GM19240 (cell line): Measurements from ENCODE around the gene CDK5RAP1.
"Not testable (repeated sequence)": the region's sequence is repeated elsewhere in the genome, so short reads cannot be mapped to it uniquely, and the experiment has no call there.

Experiments
- DNase-seq: peaks from one replicate; pipeline ENCODE4 v3.0.0; 2011; ENCODE audit warnings: low spot score; ENCODE audit not compliant: insufficient read length

CDK5RAP1 gene

DNA sequence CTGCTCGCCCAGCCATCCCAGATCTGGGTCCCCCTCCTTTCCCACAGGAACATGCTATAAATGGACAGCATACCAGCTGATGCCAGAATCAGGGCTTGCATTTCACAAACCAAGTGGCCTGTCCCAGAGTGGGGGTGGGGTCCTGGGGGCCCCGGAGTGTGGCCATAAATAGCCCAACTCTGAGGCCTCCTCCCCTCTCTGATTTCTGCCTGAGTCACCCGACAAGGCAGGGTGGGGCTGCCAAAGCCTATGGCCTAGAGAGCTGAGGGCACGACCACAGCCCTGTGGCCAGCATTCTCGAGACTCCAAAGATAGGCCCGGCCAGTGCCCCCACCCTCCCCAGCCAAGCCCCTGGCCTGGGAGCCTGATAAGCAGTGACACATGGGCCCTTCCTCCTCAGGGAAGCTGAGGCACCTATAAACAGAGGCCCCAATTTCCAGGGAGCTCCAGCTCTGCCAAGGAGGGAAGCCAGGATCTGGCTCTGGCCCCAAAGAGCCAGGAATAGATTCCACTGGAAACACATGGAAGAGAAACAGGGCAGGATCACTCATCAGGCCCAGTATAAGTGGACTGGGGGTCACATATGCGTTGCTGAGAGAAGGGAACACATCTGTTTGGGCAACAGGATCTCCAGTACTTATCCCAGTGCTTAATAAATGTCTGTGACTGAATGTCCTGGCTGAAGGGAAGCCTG lies 22.0 kb upstream of the CDK5RAP1 start:
- DNase-seq: no peak

DNA sequence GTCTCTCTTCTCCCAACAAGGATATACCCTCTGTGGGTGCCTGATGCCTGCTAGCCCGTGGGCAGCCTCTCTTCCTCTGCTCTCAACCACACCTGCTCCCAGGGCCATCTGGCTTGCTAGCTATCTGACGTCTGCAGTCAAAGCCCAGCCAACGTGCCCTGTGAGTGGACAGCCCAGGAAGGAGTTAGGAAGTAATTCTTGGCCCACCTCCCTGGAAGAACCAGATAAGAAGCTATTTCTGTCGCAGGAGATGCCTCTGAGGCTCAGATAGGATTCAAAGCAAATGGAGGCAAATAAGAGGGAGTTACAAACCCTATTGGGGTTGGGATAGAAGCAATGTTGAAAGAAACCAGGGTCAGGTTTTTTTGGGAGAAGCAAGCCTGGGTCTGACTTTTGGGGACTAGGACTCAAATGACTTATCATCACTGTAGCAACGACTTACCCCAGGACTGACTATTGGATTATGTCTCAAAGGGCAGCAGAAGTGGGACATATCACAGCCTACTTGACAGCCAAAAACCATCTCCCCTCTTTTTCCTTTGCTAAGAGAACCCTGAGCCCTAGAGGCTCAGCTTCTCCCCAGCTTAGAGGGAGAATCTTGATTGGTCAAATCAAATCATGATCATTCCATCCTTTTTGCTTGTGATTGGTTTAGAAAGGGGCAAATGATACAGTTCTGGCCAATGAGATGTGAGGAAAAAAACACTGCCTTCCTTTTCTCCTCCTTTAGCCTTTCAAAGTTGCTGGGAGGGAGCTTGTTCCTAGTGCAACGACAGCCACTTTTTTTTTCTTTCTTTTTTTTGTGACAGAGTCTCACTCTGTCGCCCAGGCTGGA lies 18.0 kb upstream of the CDK5RAP1 start:
- no peak for DNase-seq

DNA sequence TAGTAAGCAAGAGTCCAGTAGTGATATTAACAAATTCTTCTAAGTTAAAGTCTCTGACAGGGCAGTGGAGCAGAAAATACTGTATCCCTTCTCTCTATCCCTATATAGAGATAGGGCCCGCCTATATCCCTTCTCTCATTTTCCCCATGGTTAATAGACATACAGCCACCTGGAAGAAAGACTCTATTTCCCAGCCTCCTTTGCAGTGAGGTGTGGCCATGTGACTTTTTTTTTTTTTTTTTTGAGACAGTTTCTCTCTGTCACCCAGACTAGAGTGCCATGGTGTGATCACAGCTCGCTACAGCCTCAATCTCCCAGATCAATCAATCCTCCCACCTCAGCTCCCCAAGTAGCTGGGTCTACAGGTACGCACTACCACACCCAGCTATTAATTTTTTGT lies 16.7 kb upstream of the CDK5RAP1 start:
- no peak for DNase-seq

DNA sequence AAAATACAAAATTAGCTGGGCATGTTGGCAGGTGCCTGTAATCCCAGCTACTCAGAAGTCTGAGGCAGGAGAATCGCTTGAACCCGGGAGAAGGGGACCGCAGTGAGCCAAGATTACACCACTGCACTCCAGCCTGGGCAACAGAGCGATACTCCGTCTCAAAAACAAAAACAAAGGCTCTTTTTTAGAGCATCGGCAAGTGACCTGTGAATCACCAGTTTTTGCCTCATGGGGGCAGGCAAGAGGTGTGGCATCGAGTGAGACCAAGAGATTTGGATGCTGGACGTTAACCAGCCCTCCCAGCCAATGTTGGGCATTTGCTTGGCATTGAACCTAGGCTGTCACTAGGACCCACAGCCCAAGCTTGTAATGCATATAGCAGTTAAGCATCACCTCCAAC lies 14.6 kb upstream of the CDK5RAP1 start:
- DNase-seq: no peak

DNA sequence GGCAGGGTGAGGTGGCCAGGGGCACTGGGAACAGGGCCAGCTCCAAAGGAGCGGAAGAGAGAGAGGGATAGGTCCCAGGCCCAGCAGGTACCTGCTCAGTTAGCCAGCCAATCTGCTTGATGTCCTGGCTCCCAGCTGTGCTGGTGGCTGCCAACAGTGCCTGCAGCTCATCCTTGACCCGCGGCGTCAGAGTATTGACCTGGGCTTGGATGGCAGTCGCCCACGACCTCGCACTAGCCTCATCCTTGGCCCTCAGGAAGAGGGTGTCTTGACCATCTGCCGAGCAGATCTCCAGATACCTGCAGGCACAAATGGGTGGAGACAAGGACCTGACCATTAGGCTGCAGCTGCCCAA lies 11.1 kb upstream of the CDK5RAP1 start:
- DNase-seq: no peak

DNA sequence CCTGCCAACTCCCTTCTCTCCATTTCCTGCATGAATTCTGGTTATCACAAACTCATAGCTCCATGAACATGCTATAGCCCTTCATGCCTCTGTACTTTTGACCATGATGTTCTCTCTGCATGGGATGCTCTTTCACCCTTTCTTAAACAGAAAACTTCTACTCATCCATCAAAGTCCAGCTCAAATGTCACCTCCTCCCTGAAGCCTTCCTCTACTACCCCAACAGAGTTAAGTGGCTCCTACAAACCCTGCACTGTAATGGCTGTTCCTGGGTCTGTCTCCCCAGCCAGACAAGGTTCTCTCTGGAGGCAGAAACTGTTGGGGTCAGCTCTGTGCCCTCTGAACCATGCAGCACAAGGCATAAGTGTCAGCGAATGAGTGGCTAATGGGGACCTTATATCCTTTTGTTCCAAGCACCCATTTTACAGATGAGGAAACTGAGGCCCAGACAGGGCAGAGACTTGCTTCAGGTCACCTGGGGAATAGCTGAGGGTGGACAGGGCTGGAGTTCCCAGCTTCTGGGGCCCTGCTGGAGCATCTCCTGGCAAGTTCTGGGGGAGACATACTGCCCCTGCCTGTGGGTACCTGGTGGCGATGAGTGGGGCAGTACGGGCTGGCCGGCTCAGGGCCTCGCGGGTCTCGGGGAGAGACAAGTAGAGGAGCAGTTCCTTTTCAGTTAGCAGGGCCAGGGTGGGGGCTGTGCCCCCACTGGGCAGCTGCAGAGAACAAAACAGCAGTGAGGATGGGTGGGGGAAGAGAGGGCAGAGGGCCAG lies 10.6 kb upstream of the CDK5RAP1 start:
- DNase-seq: no peak

DNA sequence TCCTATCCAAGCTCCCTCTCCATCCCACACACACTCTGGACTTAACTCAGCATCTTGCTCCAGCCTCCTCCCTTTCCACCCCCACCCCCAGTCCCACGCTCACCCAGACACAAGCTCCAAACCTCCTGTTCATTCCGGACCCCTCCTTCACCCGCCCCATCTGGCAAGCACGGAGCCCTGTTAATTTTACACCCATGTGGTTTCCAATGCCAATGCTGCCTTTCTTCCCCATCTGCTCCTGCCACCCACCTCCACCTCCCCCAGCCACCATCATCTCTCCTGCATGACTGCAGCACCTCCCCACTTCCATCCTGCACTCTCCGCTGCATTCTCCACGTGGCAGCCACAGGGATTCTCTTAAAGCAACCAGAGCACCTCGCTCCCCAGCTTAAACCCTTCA lies 9.9 kb upstream of the CDK5RAP1 start:
- DNase-seq: no peak

DNA sequence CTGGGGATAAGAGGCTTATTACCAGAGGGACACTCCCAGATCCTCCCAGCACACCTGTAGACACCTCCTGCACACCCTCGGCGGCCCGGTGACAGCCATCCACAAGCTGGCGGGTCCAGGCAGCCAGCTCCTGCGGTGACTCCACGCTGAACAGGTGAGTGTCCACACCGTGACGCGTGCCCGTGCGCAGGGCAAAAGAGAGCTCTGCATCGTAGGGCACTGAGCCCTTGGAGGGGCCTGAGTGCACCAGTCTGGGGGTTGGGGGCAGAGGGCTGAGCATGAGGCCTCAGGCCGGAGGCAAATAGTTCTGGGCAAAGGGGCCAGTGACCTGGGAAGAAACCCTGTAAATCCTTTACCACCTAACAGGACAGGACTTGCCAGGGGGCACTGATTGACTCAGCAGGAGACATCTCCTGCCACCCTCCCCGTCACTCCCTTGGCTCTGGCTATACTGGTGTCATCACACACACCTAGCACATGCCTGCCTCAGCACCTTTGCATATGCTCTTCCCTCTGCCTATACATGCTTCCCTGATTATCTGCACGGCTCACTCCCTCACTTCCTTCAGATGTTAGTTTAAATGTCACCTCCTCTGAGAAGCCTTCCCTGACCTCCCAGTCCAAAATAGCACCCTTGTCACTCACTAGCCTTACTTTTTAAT lies 8.9 kb upstream of the CDK5RAP1 start:
- DNase-seq: no peak

DNA sequence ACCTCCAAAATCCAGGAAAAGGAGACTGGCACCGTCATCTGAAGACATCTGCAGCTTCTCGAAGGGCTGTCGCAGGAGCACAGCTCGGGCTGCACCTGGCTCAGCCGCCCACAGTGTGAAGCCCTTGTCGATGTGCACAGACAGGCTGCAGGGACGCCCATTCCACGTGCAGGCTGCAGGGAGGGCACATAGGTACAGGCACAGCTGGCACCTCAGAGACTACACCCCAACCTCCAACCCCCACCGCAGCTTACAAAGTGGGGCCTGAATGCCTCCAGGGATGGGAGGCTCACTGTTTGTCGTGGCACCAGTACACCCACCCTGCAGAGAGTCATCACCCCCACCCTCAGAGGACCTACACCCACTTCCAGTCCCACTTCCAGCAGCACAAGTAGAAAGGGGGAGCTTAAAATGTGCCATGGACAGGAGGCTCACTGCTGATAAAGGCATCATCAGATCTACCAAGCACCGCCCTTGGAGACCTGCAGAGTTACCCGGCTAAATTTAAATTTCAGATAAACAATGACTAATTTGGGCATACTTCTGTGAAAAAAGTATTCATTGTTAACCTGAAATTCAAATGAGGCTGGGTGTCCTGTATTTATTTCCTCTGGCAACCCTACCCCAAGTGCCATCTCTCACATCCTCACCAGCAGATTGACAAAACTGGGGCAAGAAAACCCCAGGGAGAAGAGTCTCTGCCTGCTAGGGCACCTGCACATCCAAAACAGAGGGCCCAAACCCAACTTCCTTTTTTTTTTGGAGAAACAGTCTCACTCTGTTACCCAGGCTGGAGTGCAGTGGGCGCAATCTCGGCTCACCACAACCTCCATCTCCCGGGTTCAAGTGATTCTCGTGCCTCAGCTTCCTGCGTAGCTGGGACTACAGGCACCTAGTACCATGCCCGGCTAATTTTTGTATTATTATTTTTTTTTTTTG lies 7.7 kb upstream of the CDK5RAP1 start:
- DNase-seq: no peak

DNA sequence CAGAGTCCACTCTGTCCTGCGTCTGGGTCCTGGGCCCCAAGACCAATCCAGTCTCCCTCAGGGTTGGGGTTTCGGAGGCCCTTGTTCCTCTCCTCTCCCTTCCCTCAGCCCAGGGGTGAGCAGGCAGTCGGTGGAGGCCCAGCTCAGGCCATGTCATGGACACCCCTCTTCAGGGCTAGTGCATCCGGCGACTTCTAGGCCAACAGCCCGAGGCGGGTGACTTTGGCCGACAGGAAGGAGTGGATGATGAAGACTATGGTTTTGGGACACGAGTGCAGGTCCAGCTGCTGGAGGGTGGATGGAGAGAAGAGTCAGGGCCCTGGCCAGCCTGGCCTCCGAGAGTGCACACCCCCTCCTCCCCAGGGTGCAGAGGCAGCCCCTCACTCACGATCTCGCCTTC lies 7.0 kb upstream of the CDK5RAP1 start:
- DNase-seq: no peak

DNA sequence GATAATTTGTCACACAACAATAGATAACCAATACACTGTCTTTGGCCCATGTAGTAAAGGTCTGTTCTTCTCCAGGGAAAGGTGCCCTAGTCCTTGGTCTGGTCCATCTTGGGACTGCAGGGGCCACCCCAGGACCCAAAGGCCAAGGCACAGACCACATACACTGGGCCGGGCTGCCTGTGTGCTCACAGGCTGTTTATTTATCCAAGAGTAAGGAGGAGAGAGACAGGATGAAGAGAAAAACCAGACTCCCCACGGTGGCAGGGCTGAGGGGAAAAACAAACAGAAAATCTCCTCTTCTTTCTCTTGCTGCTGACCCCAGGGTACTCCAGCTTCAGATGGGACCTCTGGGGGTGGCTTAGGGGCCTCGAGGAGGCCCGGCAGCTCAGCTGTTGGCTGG lies 6.5 kb upstream of the CDK5RAP1 start:
- no peak for DNase-seq

DNA sequence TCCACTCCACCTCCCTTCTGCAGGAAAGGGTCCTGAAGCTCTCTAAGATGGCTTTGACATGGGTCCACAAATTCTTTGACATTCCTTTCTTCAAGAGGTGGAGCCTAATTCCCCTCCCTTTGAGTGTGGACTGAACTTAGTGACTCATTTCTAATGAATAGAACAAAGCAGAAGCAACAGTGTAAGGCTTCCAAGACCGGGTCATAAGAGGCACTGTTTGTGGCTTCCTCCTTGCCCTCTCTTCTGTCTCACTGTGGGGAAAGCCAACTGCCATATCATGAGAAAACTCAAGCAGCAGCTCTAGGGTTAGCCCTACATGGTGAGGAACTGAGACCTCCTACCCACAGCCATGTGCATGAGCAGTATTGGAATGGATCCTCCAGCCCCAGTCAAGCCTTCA lies 5.9 kb upstream of the CDK5RAP1 start:
- DNase-seq: no peak

DNA sequence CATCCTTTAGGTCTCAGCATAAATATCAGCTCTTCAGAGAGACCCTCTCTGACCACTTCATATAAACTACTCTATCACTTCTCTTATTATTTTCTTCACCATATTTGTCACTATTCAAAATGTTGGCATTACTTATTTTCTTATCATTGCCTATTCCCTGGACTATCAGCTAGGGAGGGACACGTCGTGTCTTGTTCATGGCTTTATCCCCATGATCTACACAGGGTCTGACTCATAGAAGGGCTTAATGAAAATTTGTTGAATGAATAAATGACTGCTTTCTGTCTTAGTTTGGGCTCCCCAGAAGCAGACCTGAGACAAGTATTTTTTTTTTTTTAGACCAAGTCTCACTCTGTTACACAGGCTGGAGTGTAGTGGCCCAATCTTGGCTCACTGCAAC lies 3.0 kb upstream of the CDK5RAP1 start:
- no peak for DNase-seq

DNA sequence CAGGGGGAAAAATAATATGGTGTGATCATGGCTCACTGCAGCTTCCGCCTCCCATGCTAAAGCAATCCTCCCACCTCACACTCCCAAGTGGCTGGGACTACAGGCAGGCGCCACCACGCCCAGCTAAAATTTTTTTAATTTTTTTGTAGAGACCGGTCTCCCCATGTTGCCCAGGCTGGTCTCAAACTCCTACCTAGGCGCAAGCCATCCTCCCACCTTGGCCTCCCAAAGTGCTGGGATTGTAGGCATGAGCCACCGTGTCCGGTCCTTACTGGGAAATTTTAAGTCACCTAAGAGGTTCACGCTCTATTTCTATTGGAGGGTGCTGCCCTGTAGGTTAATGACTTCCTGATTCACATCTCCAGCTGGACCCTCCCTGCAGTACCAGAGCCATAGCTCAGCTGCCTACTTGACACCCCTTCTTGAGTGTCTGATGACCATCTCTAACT lies 626 bp upstream of the CDK5RAP1 start:
- DNase-seq: no peak

DNA sequence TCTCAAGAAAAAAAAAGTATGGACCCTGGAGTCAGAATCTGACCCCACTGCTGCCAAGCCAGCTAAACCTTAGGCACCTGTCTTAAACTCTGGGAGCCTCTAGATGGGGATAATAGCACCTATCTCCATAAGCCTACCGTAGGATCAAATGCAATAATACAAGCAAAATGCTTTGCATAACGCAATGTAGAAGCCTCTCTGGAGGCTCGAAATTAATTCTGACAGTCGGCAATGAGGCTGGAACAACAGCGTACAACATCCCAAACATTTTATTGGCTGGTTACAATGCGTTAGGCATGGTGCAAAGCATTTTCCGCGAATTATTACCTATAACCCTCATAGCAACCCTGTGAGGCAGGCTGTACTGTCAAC lies 521 bp downstream of the CDK5RAP1 start:
- no peak for DNase-seq

DNA sequence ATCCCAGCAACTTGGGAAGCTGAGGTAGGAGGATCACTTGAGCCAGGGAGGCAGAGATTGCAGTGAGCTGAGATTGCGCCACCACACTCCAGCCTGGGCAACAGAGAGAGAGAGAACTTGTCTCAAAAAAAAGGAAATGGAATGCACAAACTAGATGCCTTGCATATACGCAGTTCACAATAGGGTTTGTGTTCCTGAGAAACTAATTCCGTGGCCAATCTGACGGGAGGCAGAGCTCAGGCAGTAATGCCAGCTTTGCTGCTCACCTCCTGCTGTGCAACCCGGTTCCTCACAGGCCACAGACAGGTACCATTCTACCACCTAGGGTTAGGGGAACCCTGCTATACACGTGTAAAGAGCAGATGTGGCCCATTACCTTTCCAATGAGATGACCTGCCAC lies 1.4 kb downstream of the CDK5RAP1 start:
- DNase-seq: no peak

DNA sequence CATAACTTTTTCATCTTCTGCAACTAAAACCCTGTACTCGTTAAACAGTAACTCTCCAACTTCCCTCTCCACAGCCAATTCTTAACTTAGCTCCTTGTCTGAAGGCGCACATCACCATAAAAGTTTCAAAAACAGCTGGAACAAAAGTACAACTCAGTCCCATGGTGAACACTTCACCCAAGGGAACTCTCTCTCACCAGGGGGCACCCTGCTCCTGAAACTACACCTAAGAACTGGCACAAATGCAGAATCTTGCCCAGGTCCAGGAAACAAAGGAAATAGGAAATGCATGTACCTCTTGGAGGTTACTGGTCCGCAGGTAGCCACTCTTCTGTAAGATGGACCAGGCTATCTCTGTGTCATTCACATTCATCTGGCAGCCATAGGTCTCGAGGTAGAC lies 6.6 kb downstream of the CDK5RAP1 start:
- DNase-seq: no peak

DNA sequence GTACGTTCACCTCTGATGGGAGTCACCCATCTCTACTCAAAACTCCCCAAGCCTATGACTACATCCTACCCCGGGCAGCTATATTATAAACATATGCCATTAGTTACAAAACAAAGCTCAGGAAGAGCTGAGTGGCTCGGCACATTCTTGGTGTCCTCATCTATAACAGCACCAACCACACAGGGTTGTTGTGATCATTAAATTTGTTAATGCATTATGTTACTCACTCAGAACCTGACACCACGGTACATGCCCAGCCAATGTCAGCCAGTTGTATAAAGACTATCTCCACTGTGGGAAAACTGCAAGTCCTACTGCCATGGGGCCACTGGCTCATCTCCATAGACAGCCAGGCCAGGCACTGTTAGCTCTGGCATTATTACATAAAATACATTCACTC lies 7.7 kb downstream of the CDK5RAP1 start:
- DNase-seq: no peak

DNA sequence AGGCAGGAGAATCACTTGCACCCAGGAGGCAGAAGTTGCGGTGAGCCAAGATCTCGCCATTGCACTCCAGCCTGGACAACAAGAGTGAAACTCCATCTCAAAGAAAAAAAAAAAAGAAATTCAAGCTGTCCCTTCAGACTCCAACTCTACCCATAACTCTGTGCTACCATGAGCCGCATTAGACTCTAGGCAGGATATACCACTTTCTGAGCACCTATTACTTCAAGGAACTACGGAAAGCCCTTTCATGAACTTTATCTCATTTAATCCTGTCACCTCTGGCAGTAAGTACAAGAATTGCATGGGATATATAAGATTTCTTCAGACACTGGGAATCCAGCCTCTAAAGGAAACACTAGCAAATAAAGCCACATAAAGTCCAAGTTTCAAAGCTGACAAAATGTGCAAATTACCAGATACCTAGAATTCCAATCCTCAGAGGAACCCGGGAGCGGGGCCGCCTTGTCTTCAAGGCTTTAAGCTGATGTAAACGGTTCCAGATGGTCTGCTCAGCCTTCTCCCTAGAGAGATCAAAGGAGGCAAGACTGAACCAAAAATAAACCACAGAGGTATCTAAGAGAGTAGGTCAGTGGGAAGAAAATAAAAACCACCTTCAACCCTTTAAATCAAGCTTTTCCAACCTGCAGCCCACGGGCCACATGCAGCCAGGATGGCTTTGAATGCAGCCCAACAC lies 9.4 kb downstream of the CDK5RAP1 start:
- DNase-seq: no peak

DNA sequence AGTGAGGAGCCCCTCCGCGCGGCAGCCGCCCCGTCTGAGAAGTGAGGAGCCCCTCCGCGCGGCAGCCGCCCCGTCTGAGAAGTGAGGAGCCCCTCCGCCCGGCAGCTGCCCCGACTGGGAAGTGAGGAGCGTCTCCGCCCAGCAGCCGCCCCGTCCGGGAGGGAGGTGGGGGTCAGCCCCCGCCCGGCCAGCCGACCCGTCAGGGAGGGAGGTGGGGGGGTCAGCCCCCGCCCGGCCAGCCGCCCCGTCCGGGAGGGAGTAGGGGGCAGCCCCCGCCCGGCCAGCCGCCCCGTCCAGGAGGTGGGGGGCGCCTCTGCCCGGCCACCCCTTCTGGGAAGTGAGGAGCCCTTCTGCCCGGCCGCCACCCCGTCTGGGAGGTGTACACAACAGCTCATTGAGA lies 12.0 kb downstream of the CDK5RAP1 start:
- DNase-seq: not testable (repeated sequence)
